RWPE1 (cell line): ENCODE measurements around the gene RNF10.
"Not testable (repeated sequence)": the region's sequence is repeated elsewhere in the genome, so short reads cannot be mapped to it uniquely, and the experiment has no call there.

Experiments
- CTCF ChIA-PET: fragments of 350-600 bp; sonication (Branson Sonifier 250); formaldehyde crosslinking; extraction: SDS; loops from one replicate; lab custom pipeline; 2021; lab: Yijun Ruan, JAX
- POLR2A ChIA-PET: fragments of 400-600 bp; formaldehyde crosslinking; extraction: SDS; loops from one replicate; lab custom pipeline; 2020; ENCODE audit warnings: antibody characterized with exemption; ENCODE audit not compliant: low non-redundant PET; lab: Yijun Ruan, JAX
- DNase-seq: peaks from one replicate; pipeline ENCODE4 v3.0.0; 2012; ENCODE audit warnings: low spot score
- H3K27ac ChIP-seq: fragments of 450-650 bp; 2 replicates; pipeline ENCODE4 v1.5.1; 2017
- TF ChIP-seq, protein P1 (sequence below): fragments of 450-650 bp; conservative IDR thresholded peaks from 2 replicates; pipeline ENCODE4 v1.5.1; 2017; ENCODE audit warnings: low read depth, mild to moderate bottlenecking

Gene RNF10

GRCh38 chr12:120522568-120522967 is 11.6 kb upstream of the RNF10 start:
- H3K27ac ChIP-seq, result no peak overlapping the region
- POLR2A ChIA-PET, result no interaction called here
- TF ChIP-seq, protein P1, sequence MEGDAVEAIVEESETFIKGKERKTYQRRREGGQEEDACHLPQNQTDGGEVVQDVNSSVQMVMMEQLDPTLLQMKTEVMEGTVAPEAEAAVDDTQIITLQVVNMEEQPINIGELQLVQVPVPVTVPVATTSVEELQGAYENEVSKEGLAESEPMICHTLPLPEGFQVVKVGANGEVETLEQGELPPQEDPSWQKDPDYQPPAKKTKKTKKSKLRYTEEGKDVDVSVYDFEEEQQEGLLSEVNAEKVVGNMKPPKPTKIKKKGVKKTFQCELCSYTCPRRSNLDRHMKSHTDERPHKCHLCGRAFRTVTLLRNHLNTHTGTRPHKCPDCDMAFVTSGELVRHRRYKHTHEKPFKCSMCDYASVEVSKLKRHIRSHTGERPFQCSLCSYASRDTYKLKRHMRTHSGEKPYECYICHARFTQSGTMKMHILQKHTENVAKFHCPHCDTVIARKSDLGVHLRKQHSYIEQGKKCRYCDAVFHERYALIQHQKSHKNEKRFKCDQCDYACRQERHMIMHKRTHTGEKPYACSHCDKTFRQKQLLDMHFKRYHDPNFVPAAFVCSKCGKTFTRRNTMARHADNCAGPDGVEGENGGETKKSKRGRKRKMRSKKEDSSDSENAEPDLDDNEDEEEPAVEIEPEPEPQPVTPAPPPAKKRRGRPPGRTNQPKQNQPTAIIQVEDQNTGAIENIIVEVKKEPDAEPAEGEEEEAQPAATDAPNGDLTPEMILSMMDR, result no peak
- CTCF ChIA-PET, result no interaction called here
- DNase-seq, result no peak

DNA sequence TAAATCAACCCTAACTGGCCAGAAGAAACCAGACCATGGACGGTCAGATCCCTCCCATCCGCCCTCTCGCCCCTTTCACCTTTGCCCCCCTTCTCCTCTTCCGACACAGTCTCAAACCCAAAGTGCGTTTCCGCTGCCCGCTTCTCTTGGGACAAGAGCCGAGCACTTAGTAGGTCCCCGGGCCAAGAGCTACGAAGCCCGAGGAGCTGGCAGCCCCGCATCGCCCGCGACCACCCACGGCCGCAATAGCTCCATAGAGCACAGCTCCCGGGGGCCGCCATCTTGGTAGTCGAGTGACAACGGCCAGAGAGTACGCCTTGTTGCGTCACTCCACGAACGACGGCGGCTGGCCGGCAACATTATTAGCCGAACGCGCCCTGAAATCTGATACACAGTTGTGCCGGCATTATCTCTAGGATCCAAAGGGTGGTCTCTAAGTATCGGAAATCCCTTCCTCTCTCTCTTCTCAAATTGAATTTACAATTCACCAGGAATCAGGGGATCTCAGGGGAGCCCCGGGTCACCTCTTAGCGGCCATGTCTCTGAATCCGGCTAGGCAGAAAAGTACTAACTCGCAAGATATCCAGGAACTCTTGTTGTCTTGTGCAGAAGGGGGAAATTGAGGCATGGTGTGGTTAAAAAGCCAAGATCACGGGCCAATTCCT is 5.2 kb upstream of the RNF10 start, which contains the start of gene COQ5:
COQ5 (minus strand) TSS at position 298 of the 665 bp plus-strand sequence; CDS start at position 281, 17 bp downstream.
- CTCF ChIA-PET, result interaction anchor here (0.7 kb wide), 1 partner anchor 78 kb away, joined by 3 read pairs; no protein-coding TSS in a partner anchor
- POLR2A ChIA-PET, result interaction anchor here (0.5 to 0.6 kb wide), 2 partner anchors 23 to 53 kb away, joined by 4 to 6 read pairs; no protein-coding TSS in a partner anchor
- TF ChIP-seq, protein P1, result no peak
- peak; percentile 74 for DNase-seq
- peak within 1 kb of the TSS; percentile 88 for H3K27ac ChIP-seq

GRCh38 chr12:120529641-120530417 is 4.3 kb upstream of the RNF10 start:
- peak overlapping the region; percentile 88 for H3K27ac ChIP-seq
- ChIA-PET POLR2A (no interaction called here), CTCF (interaction anchor here (0.6 kb wide), 1 partner anchor 41 kb away, joined by 3 read pairs; no protein-coding TSS in a partner anchor)
- peak; percentile 49 for DNase-seq
- TF ChIP-seq, protein P1, result no peak

DNA sequence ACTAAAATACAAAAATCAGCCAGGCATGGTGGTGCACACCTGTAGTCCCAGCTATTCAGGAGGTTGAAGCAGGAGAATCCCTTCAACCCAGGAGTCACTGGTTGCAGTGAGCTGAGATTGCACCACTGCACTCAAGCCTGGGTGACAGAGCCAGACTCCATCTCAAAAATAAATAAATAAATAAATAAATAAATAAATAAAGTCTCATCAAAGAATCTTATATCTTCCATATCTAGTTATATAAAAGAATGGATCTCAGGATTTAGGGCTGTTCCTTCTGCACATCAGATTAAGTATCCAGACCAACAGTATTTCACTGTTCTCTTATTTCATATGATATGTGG is 3.8 kb upstream of the RNF10 start:
- peak overlapping the region; percentile 88 for H3K27ac ChIP-seq
- CTCF ChIA-PET, result interaction anchor here (0.6 kb wide), 1 partner anchor 41 kb away, joined by 3 read pairs; no protein-coding TSS in a partner anchor
- DNase-seq, POLR2A ChIA-PET: not testable (repeated sequence)

DNA sequence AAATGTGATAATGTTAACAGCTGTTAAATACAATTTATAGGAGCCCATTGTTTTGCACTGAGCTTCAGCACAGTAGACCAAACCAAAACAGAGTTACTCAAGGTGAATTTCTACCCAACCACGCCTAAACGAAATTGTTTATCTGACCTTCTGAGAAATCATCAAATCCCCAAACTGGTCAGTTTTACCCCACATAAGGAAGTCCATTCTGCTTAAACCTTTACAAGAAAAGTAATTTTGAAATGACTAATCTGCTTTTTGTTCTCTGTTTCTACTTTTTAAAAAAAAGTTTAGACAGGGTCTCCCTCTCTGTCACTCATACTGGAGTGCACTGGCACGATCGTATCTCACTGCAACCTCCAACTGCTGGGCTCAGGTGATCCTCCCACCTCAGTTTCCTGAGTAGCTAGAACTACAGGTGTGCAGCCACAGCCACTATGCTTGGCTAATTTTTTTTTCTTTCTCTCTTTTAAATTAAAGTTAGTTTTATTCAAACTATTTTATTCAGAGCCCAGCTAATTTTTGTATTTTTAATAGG is 1.4 kb upstream of the RNF10 start:
- CTCF ChIA-PET, result interaction anchor here (0.6 to 0.7 kb wide), 3 partner anchors 12 to 116 kb away, joined by 3 to 5 read pairs (median 4); no protein-coding TSS in a partner anchor
- TF ChIP-seq, protein P1, result no peak
- POLR2A ChIA-PET, result no interaction called here
- no peak for DNase-seq
- no peak overlapping the region for H3K27ac ChIP-seq

GRCh38 chr12:120534703-120535655 is 823 bp downstream of the RNF10 start:
- peak; percentile 77 for DNase-seq
- peak overlapping the region; percentile 86 for H3K27ac ChIP-seq
- ChIA-PET CTCF (interaction anchor here (0.5 to 1.1 kb wide), 3 partner anchors 23 to 210 kb away, joined by 3 to 12 read pairs (median 4); partner anchors contain the start of gene POP5), POLR2A (interaction anchor here (0.6 kb wide), 1 partner anchor 332 kb away, joined by 9 read pairs; no protein-coding TSS in a partner anchor)
- TF ChIP-seq, protein P1, result no peak
